Neural progenitor cell (in vitro differentiated cells): ENCODE measurements around the gene DUOXA2. TPM values are rescaled to one million over a fixed set of nuclear protein-coding genes. Genes with fewer than 3 reads are reported as not detected.
A peak's percentile ranks its signal among the peaks of the same experiment; 100 is the strongest.
"Not testable (repeated sequence)": the region's sequence is repeated elsewhere in the genome, so short reads cannot be mapped to it uniquely, and the experiment has no call there.

Experiments used
- DNase-seq: peaks from one replicate; pipeline ENCODE4 v3.0.0-alpha.2; 2016; ENCODE audit warnings: low spot score
- H2AFZ ChIP-seq: fragments of 200-600 bp; sonication (generic); replicated peaks from 2 replicates; pipeline ENCODE4 v1.6.1; 2016; ENCODE audit warnings: antibody characterized with exemption
- H3F3A ChIP-seq: fragments of 200-600 bp; sonication (generic); 2 replicates; pipeline ENCODE4 v1.6.1; 2016; ENCODE audit warnings: antibody characterized with exemption, low read depth
- H3K27ac ChIP-seq: fragments of 200-600 bp; sonication (generic); 2 replicates; pipeline ENCODE4 v1.5.1; 2016; ENCODE audit warnings: mild to moderate bottlenecking
- H3K27me3 ChIP-seq: fragments of 200-600 bp; sonication (generic); 2 replicates; pipeline ENCODE4 v1.6.1; 2016; ENCODE audit warnings: mild to moderate bottlenecking, moderate library complexity
- H3K36me3 ChIP-seq: fragments of 200-600 bp; sonication (generic); 2 replicates; pipeline ENCODE4 v1.5.1; 2016
- H3K4me1 ChIP-seq: fragments of 200-600 bp; sonication (generic); 2 replicates; pipeline ENCODE4 v1.6.1; 2016; ENCODE audit warnings: mixed run types
- H3K4me2 ChIP-seq: fragments of 200-600 bp; sonication (generic); 2 replicates; pipeline ENCODE4 v1.6.1; 2016
- H3K4me3 ChIP-seq: fragments of 200-600 bp; sonication (generic); 2 replicates; pipeline ENCODE4 v1.5.1; 2016
- H3K79me2 ChIP-seq: fragments of 200-600 bp; sonication (generic); 2 replicates; pipeline ENCODE4 v1.6.1; 2016; ENCODE audit warnings: low read depth
- H3K9ac ChIP-seq: fragments of 200-600 bp; sonication (generic); 2 replicates; pipeline ENCODE4 v1.6.1; 2016
- H3K9me3 ChIP-seq: fragments of 200-600 bp; sonication (generic); 2 replicates; pipeline ENCODE4 v1.5.1; 2016; ENCODE audit warnings: low read depth
- H4K20me1 ChIP-seq: fragments of 200-600 bp; sonication (generic); 2 replicates; pipeline ENCODE4 v1.6.1; 2016; ENCODE audit warnings: low read depth
- H3K27ac Mint-ChIP-seq: 3 replicates; pipeline ENCODE4 v1.8.0; 2021; ENCODE audit warnings: mixed read lengths
- H3K27me3 Mint-ChIP-seq: 2 replicates; pipeline ENCODE4 v1.8.0; 2022; ENCODE audit warnings: low read depth, mild to moderate bottlenecking, inconsistent platforms, moderate library complexity, mixed read lengths; ENCODE audit not compliant: insufficient read depth
- H3K36me3 Mint-ChIP-seq: 3 replicates; pipeline ENCODE4 v1.8.0; 2021; ENCODE audit warnings: mixed read lengths
- H3K4me1 Mint-ChIP-seq: 3 replicates; pipeline ENCODE4 v1.8.0; 2021; ENCODE audit warnings: mixed read lengths
- H3K4me3 Mint-ChIP-seq: 3 replicates; pipeline ENCODE4 v1.8.0; 2021; ENCODE audit warnings: mild to moderate bottlenecking, moderate library complexity, mixed read lengths
- H3K9me3 Mint-ChIP-seq: 3 replicates; pipeline ENCODE4 v1.8.0; 2020; ENCODE audit warnings: mixed read lengths
- EZH2 ChIP-seq: fragments of 200-600 bp; sonication (generic); IDR thresholded peaks from 2 replicates; pipeline ENCODE4 v1.6.1; 2017; ENCODE audit warnings: antibody characterized with exemption, mild to moderate bottlenecking, moderate library complexity
- EZH2phosphoT487 ChIP-seq: fragments of 200-600 bp; sonication (generic); IDR thresholded peaks from 2 replicates; pipeline ENCODE4 v1.6.1; 2017; ENCODE audit warnings: antibody characterized with exemption
- total RNA-seq: library from RNA; depleted of rRNA; stranded (reverse); fragments of >200 nt; gene quantifications from 2 replicates; pipeline ENCODE4 v1.2.3, GENCODE V29; 2015; ENCODE audit warnings: low replicate concordance
- TF ChIP-seq, protein P1 (sequence below): fragments of 200-600 bp; sonication (generic); IDR thresholded peaks from 2 replicates; pipeline ENCODE4 v1.5.1; 2017; ENCODE audit warnings: antibody characterized with exemption, mild to moderate bottlenecking

The DUOXA2 gene
- total RNA-seq, 1 donor from 2014 or later = not detected

DNA sequence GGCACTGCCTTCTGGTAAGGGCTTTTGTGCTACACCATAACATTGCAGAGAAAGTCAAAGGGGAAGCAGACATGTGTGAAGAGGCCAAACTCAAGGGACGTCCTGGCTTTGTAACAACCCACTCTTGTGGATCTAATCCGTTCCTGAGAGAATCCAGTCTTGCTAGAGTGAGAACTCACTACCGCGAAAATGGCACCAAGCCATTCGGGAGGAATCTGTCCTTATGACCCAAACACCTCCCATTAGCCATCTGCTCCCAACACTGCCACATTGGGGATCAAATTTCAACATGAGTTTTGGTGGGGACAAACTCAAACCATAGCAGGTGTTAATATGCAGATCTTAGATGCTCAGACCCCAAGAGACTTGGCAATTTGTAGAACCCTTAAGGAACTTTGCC lies 34.9 kb upstream of the DUOXA2 start:
- H3K4me1 Mint-ChIP-seq, H3K79me2 ChIP-seq, H3K4me3 ChIP-seq, H3K36me3 ChIP-seq, H3K27ac Mint-ChIP-seq, H3K4me2 ChIP-seq, H2AFZ ChIP-seq, DNase-seq, H3K4me1 ChIP-seq, H3K4me3 Mint-ChIP-seq, H4K20me1 ChIP-seq, H3K9ac ChIP-seq, H3K9me3 ChIP-seq, H3K27me3 Mint-ChIP-seq, H3K36me3 Mint-ChIP-seq, H3K9me3 Mint-ChIP-seq, H3K27me3 ChIP-seq, H3K27ac ChIP-seq, H3F3A ChIP-seq: not testable (repeated sequence)

DNA sequence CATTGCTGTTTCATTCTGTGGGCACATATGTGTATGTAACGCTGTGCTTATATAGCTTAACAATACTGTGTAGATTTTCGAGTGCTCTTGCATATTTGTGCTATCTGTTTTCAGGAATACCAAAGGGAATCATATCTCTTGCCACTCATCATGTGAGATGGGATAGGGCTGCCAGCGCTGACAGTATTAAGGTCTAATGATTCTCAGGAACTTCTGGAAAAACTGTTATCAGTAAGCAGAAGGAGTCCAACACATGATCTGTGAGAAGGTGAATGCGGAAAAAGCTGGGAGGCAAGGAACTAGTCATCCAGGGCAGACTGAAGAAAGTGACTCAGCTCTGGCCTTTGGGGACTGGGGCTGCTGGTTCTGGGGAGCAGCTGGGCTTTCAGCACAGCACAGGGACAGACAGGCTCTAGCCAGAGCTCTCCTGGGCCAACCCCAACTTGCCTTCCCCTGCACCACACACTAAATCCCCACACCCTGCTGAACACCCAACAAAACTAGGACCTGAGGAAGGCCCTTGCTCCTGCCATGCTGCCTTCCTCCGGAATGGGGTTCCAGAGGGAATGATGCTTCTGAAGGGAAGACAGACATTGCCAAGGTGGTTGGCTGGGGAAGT lies 34.4 kb upstream of the DUOXA2 start:
- not testable (repeated sequence) for H3K4me2 ChIP-seq, H3K9me3 ChIP-seq, H3K27me3 ChIP-seq, H3F3A ChIP-seq, DNase-seq, H3K27ac Mint-ChIP-seq, H3K4me1 ChIP-seq, H3K9me3 Mint-ChIP-seq, H4K20me1 ChIP-seq, H3K36me3 ChIP-seq, H3K79me2 ChIP-seq, H3K27me3 Mint-ChIP-seq, H3K4me3 Mint-ChIP-seq, H3K27ac ChIP-seq, H3K4me3 ChIP-seq, H3K9ac ChIP-seq, H3K4me1 Mint-ChIP-seq, H2AFZ ChIP-seq, H3K36me3 Mint-ChIP-seq

DNA sequence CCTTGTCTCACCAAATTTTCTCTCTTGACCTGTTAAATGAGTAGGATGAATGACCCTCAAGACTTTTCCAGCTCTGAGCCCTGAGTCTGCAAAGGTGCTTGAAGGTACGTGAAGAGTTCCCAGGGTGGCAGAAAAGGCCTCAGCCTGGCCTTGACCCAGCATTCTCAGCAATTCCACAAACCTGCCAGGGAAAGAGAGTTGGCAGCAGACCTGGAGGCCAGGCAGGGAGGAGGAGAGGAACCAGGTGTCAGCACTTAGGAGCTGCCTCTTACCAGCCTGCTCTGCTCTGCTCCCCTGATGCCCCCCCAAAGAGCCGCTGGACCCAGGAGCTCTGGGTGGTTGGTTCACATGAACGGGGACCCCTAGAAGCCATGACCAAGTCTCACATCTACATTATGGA lies 33.5 kb upstream of the DUOXA2 start:
- DNase-seq, H3F3A ChIP-seq, H3K27me3 ChIP-seq, H3K4me1 Mint-ChIP-seq, H4K20me1 ChIP-seq, H3K27me3 Mint-ChIP-seq, H3K9me3 Mint-ChIP-seq, H3K79me2 ChIP-seq, H3K9ac ChIP-seq, H3K4me1 ChIP-seq, H2AFZ ChIP-seq, H3K27ac Mint-ChIP-seq, H3K9me3 ChIP-seq, H3K4me3 ChIP-seq, H3K4me2 ChIP-seq, H3K36me3 ChIP-seq, H3K4me3 Mint-ChIP-seq, H3K27ac ChIP-seq, H3K36me3 Mint-ChIP-seq: not testable (repeated sequence)

DNA sequence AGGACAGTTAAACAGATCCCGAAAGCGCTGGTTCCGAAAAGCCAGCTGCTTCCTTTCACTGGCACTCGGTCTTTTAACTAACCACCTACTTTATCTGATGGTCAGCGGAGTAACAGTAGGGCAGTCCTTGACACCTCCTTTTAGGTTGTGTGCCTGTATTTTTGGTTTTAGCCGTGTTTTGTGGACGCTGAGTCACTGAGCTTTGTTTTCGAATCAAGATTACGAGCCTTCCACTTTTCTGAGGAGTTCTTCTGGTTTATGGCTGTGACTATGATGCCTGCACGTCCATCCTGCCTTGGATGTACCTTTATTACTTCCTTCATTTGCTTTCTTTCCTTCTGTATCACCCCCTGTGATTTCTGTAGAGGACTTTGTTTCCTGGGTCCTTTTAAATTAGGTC lies 31.7 kb upstream of the DUOXA2 start:
- not testable (repeated sequence) for H4K20me1 ChIP-seq, H3K4me3 Mint-ChIP-seq

DNA sequence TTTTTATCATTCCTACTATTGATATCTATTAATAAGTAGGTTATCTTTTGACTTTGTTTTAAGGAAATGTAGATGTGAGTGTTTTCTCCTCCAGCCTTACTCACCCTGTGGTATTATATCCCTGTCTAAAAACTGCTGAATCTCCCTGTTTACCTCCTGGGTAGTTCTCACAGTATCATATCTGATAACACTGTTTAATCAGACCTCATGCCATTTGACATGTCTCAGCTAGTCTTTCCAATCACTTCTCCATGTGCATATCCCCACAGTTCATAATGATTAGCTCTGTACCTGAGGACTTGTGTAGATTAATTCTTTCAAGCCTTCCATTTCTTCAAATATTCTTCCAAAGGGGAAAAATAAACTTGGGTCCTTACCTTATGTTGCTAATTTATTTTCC lies 30.9 kb upstream of the DUOXA2 start:
- no peaks in the 10 kb centered on the region for H3K36me3 Mint-ChIP-seq
- H3K4me2 ChIP-seq = no peak overlapping the region
- H3K4me3 ChIP-seq = no peak overlapping the region
- H3F3A ChIP-seq = no peaks in the 10 kb centered on the region
- H3K79me2 ChIP-seq = no peaks in the 10 kb centered on the region
- H3K4me1 Mint-ChIP-seq = no peaks in the 10 kb centered on the region
- no peak overlapping the region for H3K27ac ChIP-seq
- H3K4me1 ChIP-seq = no peaks in the 10 kb centered on the region
- H3K9ac ChIP-seq = no peak overlapping the region
- H3K27me3 Mint-ChIP-seq = peaks cover 4% of the 10 kb centered on the region
- no peaks in the 10 kb centered on the region for H3K9me3 ChIP-seq
- H3K27ac Mint-ChIP-seq = no peak overlapping the region
- no peaks in the 10 kb centered on the region for H4K20me1 ChIP-seq
- H3K27me3 ChIP-seq = no peaks in the 10 kb centered on the region
- no peaks in the 10 kb centered on the region for H3K36me3 ChIP-seq
- TF ChIP-seq EZH2phosphoT487 (no peak), EZH2 (no peak)
- TF ChIP-seq, protein P1, sequence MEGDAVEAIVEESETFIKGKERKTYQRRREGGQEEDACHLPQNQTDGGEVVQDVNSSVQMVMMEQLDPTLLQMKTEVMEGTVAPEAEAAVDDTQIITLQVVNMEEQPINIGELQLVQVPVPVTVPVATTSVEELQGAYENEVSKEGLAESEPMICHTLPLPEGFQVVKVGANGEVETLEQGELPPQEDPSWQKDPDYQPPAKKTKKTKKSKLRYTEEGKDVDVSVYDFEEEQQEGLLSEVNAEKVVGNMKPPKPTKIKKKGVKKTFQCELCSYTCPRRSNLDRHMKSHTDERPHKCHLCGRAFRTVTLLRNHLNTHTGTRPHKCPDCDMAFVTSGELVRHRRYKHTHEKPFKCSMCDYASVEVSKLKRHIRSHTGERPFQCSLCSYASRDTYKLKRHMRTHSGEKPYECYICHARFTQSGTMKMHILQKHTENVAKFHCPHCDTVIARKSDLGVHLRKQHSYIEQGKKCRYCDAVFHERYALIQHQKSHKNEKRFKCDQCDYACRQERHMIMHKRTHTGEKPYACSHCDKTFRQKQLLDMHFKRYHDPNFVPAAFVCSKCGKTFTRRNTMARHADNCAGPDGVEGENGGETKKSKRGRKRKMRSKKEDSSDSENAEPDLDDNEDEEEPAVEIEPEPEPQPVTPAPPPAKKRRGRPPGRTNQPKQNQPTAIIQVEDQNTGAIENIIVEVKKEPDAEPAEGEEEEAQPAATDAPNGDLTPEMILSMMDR = no peak
- DNase-seq = no peak
- no peaks in the 10 kb centered on the region for H3K9me3 Mint-ChIP-seq
- H3K4me3 Mint-ChIP-seq = peak overlapping the region; percentile 36
- no peak overlapping the region for H2AFZ ChIP-seq

More for the DNA sequence above, 31.7 kb upstream of the DUOXA2 start:
- H3K27ac ChIP-seq, H3K27ac Mint-ChIP-seq, H3F3A ChIP-seq, H3K27me3 ChIP-seq, H3K79me2 ChIP-seq, H3K4me2 ChIP-seq, H3K36me3 Mint-ChIP-seq, H3K4me1 Mint-ChIP-seq, H3K9me3 Mint-ChIP-seq, H3K36me3 ChIP-seq, DNase-seq, H3K4me3 ChIP-seq, H3K9me3 ChIP-seq, H3K27me3 Mint-ChIP-seq, H3K9ac ChIP-seq, H3K4me1 ChIP-seq, H2AFZ ChIP-seq: not testable (repeated sequence)
